GM10248 (cell line): ENCODE results near the gene SMARCAD1.
"Not testable (repeated sequence)": the region's sequence is repeated elsewhere in the genome, so short reads cannot be mapped to it uniquely, and the experiment has no call there.

Experiments used
- CTCF ChIA-PET: fragments of 300-600 bp; sonication (Branson Sonifier 250); formaldehyde crosslinking; extraction: SDS; loops from one replicate; lab custom pipeline; 2021; ENCODE audit warnings: antibody characterized with exemption; lab: Yijun Ruan, JAX
- POLR2A ChIA-PET: fragments of 350-650 bp; sonication (Branson Sonifier 250); formaldehyde crosslinking; extraction: SDS; loops from one replicate; lab custom pipeline; 2020; ENCODE audit warnings: antibody characterized with exemption; lab: Yijun Ruan, JAX
- DNase-seq: peaks from one replicate; pipeline ENCODE4 v3.0.0; 2012; ENCODE audit errors: extremely low spot score
- CTCF ChIP-seq: IDR thresholded peaks from 2 replicates; pipeline ENCODE4 v1.5.1; 2012; ENCODE audit warnings: mild to moderate bottlenecking, low read depth; ENCODE audit errors: extremely low read depth, missing control alignments, control extremely low read depth

SMARCAD1 gene

GRCh38 chr4:94298725-94299252 is 91.1 kb downstream of the SMARCAD1 start:
- DNase-seq, result no peak
- TF ChIP-seq CTCF, result no peak
- POLR2A ChIA-PET, result no interaction called here
- CTCF ChIA-PET, result interaction anchor here (0.9 to 1.0 kb wide), 2 partner anchors 90 to 108 kb away, joined by 3 read pairs; no protein-coding TSS in a partner anchor

DNA sequence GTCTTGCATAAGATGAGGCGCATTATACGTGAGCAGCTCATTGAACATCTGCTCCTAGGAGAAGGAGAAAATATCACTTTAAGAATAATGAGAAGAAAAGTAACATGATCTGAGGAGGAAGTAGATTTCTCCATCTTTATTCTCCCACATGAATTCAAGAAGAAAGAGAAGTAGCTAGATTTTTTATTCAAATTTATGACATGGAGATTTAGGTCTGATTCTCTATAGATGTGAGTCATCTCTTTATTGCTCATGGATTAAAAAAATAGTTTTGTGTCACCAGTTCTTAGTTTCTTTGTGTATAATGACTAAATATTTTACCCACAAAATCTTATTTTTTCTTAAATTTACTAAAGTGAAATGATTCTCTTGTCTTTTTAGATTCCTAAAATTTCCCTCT is 94.5 kb downstream of the SMARCAD1 start:
- ChIA-PET POLR2A (no interaction called here), CTCF (interaction anchor here (1.0 to 1.8 kb wide), 6 partner anchors 12 to 105 kb away, joined by 3 to 6 read pairs (median 4); partner anchors contain the start of gene SMARCAD1)
- no peak for TF ChIP-seq CTCF
- no peak for DNase-seq

DNA sequence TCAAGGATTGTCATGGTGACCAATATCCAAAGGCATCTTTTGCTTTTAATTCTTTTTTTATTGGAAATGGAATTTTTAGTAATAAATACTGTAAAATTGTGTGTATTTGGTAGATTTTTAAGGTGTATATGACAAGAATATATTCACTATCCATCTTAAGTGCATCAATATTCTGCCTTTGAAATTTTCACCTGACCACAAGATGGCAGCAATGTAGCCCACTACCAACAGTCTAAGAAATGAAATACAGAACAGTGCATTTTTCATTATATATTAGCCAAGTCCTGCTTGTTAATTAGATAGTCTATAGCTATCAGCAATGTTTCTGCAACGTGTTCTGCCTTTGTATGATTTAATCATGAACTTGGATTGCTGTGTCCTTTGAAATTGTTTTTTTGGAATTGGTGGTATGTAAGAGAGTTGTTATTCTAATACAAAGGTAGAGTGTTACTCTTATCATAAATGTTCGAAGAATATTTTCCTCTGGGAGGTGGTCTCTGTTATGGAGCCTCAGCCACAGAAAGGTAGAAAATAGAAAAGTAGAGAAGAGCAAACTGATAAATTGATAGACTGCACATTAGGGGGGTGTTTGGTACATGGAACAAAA is 96.8 kb downstream of the SMARCAD1 start:
- ChIA-PET POLR2A (no interaction called here), CTCF (interaction anchor here (0.8 to 2.3 kb wide), 6 partner anchors 81 to 297 kb away, joined by 3 to 13 read pairs (median 4); no protein-coding TSS in a partner anchor)
- TF ChIP-seq CTCF, result peak; percentile 70
- DNase-seq, result peak; percentile 15

DNA sequence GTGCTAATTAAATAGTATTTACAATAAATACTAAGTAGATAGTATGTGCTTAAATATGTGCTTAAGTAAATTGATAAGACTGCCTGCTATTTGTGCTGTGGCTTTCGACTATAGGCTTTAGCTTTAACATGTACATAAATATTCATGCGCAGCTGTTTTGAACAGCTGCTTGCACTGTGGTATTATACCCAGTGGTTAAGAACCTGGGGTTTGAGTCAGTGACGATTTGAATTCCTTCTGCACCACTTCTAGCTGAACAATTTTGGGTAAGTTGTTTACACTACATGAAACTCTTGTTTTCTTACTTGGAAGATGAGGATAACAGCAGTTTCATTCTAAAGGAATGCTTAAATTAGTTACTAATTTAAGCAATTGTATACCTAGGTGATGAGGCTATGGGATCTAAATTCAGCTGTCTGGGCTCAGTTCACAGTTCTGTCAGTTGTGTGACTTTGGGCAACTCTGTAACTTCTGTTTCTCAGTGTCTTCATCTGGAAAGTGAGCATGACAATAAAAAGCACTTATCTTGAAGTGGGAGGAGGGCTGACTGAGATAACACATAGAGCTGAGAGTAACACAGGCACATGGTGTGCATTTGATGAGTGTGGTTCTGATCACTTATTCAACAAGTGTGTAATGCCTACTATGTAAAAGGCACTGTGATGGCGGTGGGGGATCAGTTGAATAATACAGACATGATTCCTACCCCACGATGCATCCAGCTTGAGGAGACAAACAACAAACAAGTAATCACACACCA is 98.0 kb downstream of the SMARCAD1 start:
- no peak for DNase-seq
- POLR2A ChIA-PET, result no interaction called here
- CTCF ChIA-PET, result interaction anchor here (0.8 to 2.3 kb wide), 6 partner anchors 37 to 125 kb away, joined by 3 to 13 read pairs (median 4); partner anchors contain the start of gene HPGDS
- no peak for TF ChIP-seq CTCF

DNA sequence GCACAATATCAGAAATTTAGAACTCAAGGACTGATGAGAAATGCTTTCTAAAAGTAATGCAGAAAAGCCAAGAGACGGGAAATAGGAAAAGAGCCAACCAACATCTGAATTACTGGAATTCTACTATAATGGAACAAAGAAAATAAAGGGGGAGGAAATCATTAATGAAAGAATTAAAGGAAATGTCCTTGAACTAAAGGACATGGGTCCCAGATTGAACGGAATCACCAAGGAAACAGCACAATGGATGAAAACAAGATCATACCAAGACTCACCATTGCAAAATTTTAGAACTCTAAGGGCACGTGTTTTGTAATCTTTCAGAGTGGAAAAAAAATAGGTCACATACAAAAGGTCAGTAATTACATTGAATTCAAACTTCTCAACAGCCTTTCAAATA is 99.0 kb downstream of the SMARCAD1 start:
- no peak for TF ChIP-seq CTCF
- ChIA-PET POLR2A (interaction anchor here (0.6 kb wide), 1 partner anchor 32 kb away, joined by 3 read pairs; no protein-coding TSS in a partner anchor), CTCF (interaction anchor here (0.8 to 1.0 kb wide), 2 partner anchors 17 to 36 kb away, joined by 3 to 4 read pairs; partner anchors contain the start of gene HPGDS)
- DNase-seq, result no peak

- no peak for DNase-seq
- no peak for TF ChIP-seq CTCF
- ChIA-PET POLR2A (interaction anchor here (0.6 kb wide), 1 partner anchor 32 kb away, joined by 3 read pairs; no protein-coding TSS in a partner anchor), CTCF (interaction anchor here (0.9 to 1.0 kb wide), 2 partner anchors 15 to 18 kb away, joined by 3 read pairs; no protein-coding TSS in a partner anchor)
Measured at GRCh38 chr4:94307231-94307871, 99.7 kb downstream of the SMARCAD1 start.

DNA sequence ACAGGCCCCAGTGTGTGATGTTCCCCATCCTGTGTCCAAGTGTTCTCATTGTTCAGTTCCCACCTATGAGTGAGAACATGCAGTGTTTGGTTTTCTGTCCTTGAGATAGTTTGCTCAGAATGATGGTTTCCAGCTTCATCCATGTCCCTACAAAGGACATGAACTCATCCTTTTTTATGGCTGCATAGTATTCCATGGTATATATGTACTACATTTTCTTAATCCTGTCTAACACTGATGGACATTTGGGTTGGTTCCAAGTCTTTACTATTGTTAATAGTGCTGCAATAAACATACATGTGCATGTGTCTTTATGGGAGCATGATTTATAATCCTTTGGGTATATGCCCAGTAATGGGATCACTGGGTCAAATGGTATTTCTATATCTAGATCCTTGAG is 112.3 kb downstream of the SMARCAD1 start:
- DNase-seq, CTCF ChIA-PET, POLR2A ChIA-PET: not testable (repeated sequence)
